Muscle layer of colon (tissue), 2 donors: Measurements from ENCODE around the gene SLCO2A1.

Experiments
- H3K27ac ChIP-seq: one replicate; pipeline ENCODE4 v1.7.0; 2013; ENCODE audit warnings: low read depth, mild to moderate bottlenecking, low read length, moderate library complexity
- H3K27me3 ChIP-seq, 2 donors: one replicate each; pipeline ENCODE4 v1.7.0; 2013; ENCODE audit warnings: low read length in 2 of 2, mild to moderate bottlenecking in 2 of 2; ENCODE audit not compliant: insufficient read depth in 2 of 2, control insufficient read depth in 1 of 2
- H3K36me3 ChIP-seq: one replicate; pipeline ENCODE4 v1.7.0; 2013; ENCODE audit warnings: mild to moderate bottlenecking, low read length; ENCODE audit not compliant: insufficient read depth
- H3K4me1 ChIP-seq: one replicate; pipeline ENCODE4 v1.7.0; 2013; ENCODE audit warnings: mild to moderate bottlenecking, low read length; ENCODE audit not compliant: insufficient read depth
- H3K4me3 ChIP-seq, 2 donors: one replicate each; pipeline ENCODE4 v1.7.0; 2013; ENCODE audit warnings: low read length in 2 of 2, low read depth in 1 of 2, mild to moderate bottlenecking in 1 of 2, moderate library complexity in 1 of 2
- H3K9ac ChIP-seq: one replicate; pipeline ENCODE4 v1.7.0; 2013; ENCODE audit warnings: low read length
- H3K9me3 ChIP-seq: one replicate; pipeline ENCODE4 v1.7.0; 2013; ENCODE audit warnings: mild to moderate bottlenecking, low read length
- donor health status: abdominal sarcoma.
- donor health status: Adenocarcinoma of cecum.

Gene SLCO2A1

GRCh38 chr3:133995264-133995663 is 34.5 kb downstream of the SLCO2A1 start:
- Histone ChIP-seq H3K4me1 (no peaks in the 10 kb centered on the region), H3K27me3 (no peaks in the 10 kb centered on the region), H3K36me3 (no peaks in the 10 kb centered on the region), H3K9ac (no peak overlapping the region), H3K4me3 (no peak overlapping the region), H3K9me3 (no peaks in the 10 kb centered on the region), H3K27ac (no peak overlapping the region)

GRCh38 chr3:133994166-133994890 is 35.4 kb downstream of the SLCO2A1 start:
- H3K36me3 ChIP-seq = no peaks in the 10 kb centered on the region
- H3K27ac ChIP-seq = no peak overlapping the region
- no peaks in the 10 kb centered on the region for H3K9me3 ChIP-seq
- no peak overlapping the region for H3K9ac ChIP-seq
- H3K4me3 ChIP-seq = no peak overlapping the region
- no peaks in the 10 kb centered on the region for H3K4me1 ChIP-seq
- no peaks in the 10 kb centered on the region for H3K27me3 ChIP-seq

GRCh38 chr3:133992951-133993620 is 36.6 kb downstream of the SLCO2A1 start:
- H3K9ac ChIP-seq = no peak overlapping the region
- no peaks in the 10 kb centered on the region for H3K36me3 ChIP-seq
- no peaks in the 10 kb centered on the region for H3K27me3 ChIP-seq
- no peak overlapping the region for H3K27ac ChIP-seq
- no peaks in the 10 kb centered on the region for H3K9me3 ChIP-seq
- no peaks in the 10 kb centered on the region for H3K4me1 ChIP-seq
- no peak overlapping the region for H3K4me3 ChIP-seq

- no peaks in the 10 kb centered on the region for H3K4me1 ChIP-seq
- H3K27me3 ChIP-seq = no peaks in the 10 kb centered on the region
- no peaks in the 10 kb centered on the region for H3K9me3 ChIP-seq
- H3K27ac ChIP-seq = no peak overlapping the region
- no peaks in the 10 kb centered on the region for H3K36me3 ChIP-seq
- H3K4me3 ChIP-seq = no peak overlapping the region
- no peak overlapping the region for H3K9ac ChIP-seq
Measured at GRCh38 chr3:133992381-133992780, 37.3 kb downstream of the SLCO2A1 start.

GRCh38 chr3:133991637-133992036 is 38.1 kb downstream of the SLCO2A1 start:
- Histone ChIP-seq H3K9ac (no peak overlapping the region), H3K36me3 (no peaks in the 10 kb centered on the region), H3K27ac (no peak overlapping the region), H3K27me3 (no peaks in the 10 kb centered on the region), H3K9me3 (no peaks in the 10 kb centered on the region), H3K4me3 (no peak overlapping the region), H3K4me1 (no peaks in the 10 kb centered on the region)

GRCh38 chr3:133991209-133991608 is 38.5 kb downstream of the SLCO2A1 start:
- Histone ChIP-seq H3K36me3 (no peaks in the 10 kb centered on the region), H3K4me3 (no peak overlapping the region), H3K27ac (no peak overlapping the region), H3K27me3 (no peaks in the 10 kb centered on the region), H3K4me1 (no peaks in the 10 kb centered on the region), H3K9ac (no peak overlapping the region), H3K9me3 (no peaks in the 10 kb centered on the region)

- Histone ChIP-seq H3K27me3 (no peaks in the 10 kb centered on the region), H3K36me3 (no peaks in the 10 kb centered on the region)
Measured at GRCh38 chr3:133989936-133990702, 39.6 kb downstream of the SLCO2A1 start.

GRCh38 chr3:133988631-133989161 is 41.0 kb downstream of the SLCO2A1 start:
- H3K36me3 ChIP-seq = no peaks in the 10 kb centered on the region
- H3K4me3 ChIP-seq = no peak overlapping the region
- no peaks in the 10 kb centered on the region for H3K9me3 ChIP-seq
- H3K27ac ChIP-seq = no peak overlapping the region
- no peaks in the 10 kb centered on the region for H3K27me3 ChIP-seq
- H3K9ac ChIP-seq = no peak overlapping the region
- no peaks in the 10 kb centered on the region for H3K4me1 ChIP-seq

More at GRCh38 chr3:133989936-133990702, 39.6 kb downstream of the SLCO2A1 start:
- Histone ChIP-seq H3K4me3 (no peak overlapping the region), H3K9ac (no peak overlapping the region), H3K4me1 (no peaks in the 10 kb centered on the region), H3K27ac (no peak overlapping the region), H3K9me3 (no peaks in the 10 kb centered on the region)

GRCh38 chr3:133987948-133988484 is 41.7 kb downstream of the SLCO2A1 start:
- Histone ChIP-seq H3K36me3 (no peaks in the 10 kb centered on the region), H3K9me3 (no peaks in the 10 kb centered on the region), H3K27me3 (no peaks in the 10 kb centered on the region), H3K27ac (no peak overlapping the region), H3K4me3 (no peak overlapping the region), H3K4me1 (no peaks in the 10 kb centered on the region), H3K9ac (no peak overlapping the region)

GRCh38 chr3:133987136-133987535 is 42.6 kb downstream of the SLCO2A1 start:
- no peaks in the 10 kb centered on the region for H3K36me3 ChIP-seq
- no peaks in the 10 kb centered on the region for H3K4me1 ChIP-seq
- no peak overlapping the region for H3K9ac ChIP-seq
- no peak overlapping the region for H3K4me3 ChIP-seq
- H3K9me3 ChIP-seq = no peaks in the 10 kb centered on the region
- H3K27ac ChIP-seq = no peak overlapping the region
- no peaks in the 10 kb centered on the region for H3K27me3 ChIP-seq

- Histone ChIP-seq H3K9me3 (no peaks in the 10 kb centered on the region), H3K36me3 (no peaks in the 10 kb centered on the region), H3K9ac (no peak overlapping the region), H3K27ac (no peak overlapping the region), H3K27me3 (no peaks in the 10 kb centered on the region), H3K4me3 (no peak overlapping the region), H3K4me1 (no peaks in the 10 kb centered on the region)
Measured at GRCh38 chr3:133986311-133986710, 43.4 kb downstream of the SLCO2A1 start.
